Erythroblast (primary cell): ENCODE measurements around the gene ZNF143.

ENCODE experiments used
- GATA1 ChIP-seq: IDR thresholded peaks from 2 replicates; pipeline ENCODE4 v1.6.1; 2011; ENCODE audit warnings: low read depth, mild to moderate bottlenecking, control low read depth, low read length, moderate library complexity
- POLR2A ChIP-seq: IDR thresholded peaks from 2 replicates; pipeline ENCODE4 v1.6.1; 2011; ENCODE audit warnings: mild to moderate bottlenecking, low read length

DNA sequence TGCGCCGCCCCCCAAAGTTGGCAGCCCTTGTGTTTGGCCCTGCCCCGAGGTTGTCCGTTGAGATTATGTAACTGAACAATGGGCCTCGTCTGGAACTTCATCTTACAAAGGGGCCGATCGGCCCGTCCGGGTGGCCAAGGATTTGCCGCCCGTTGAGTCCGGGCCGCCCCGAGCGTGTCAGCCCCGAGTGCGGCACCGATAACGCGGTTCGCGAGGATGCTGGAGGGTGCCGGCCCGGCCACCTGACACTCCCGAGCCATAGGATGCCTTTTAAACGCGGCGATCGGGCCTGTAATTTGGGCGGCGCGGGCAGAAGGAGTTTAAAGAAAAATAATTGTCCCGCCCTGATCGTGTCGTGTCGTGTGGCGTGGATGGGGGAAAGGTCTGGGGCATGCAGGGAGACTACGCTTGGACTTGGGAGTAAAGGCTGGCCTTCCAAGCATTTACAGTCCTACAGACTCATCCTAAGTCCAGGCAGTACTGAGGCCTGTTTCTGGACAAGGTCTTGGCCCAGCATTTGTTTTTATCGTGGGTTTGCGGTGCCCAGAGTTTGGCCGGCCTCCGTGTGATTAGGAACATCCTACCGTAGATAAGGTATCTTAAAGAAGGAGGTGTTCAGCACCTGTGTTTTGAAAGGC is 113.9 kb downstream of the ZNF143 start:
- TF ChIP-seq POLR2A (no peak), GATA1 (no peak)
